K562 (cell line): Measurements from ENCODE around the gene PRDX1. TPM values are rescaled to one million over a fixed set of nuclear protein-coding genes. Genes with fewer than 3 reads are reported as not detected.

Experiments
- ATAC-seq: fragments of 200-7000 bp; cut with Tn5 transposase; 3 replicates; pipeline ENCODE4 v1.9.1; 2020; ENCODE audit warnings: moderate library complexity
- BruUV-seq: library from RNA; stranded (reverse); fragments of 400-500 nt; replicated peaks from 2 replicates; lab custom pipeline; 2021; lab: Mats Ljungman, UMichigan
- CTCF ChIA-PET: fragments of 300-600 bp; formaldehyde crosslinking; extraction: SDS; loops from one replicate; lab custom pipeline; 2021; ENCODE audit warnings: low intra/inter-chr PET ratio; lab: Yijun Ruan, JAX
- POLR2A ChIA-PET: fragments of 300-600, 350-650 bp; sonication (Branson Sonifier 250); formaldehyde crosslinking; extraction: SDS; loops from one replicate; lab custom pipeline; 2021; ENCODE audit warnings: antibody characterized with exemption, inconsistent platforms; lab: Yijun Ruan, JAX
- DNase-seq, 4 experiments: peaks; one replicate each; pipeline versions ENCODE4 v3.0.0 to v3.0.0-alpha.2; 2011 to 2018; ENCODE audit warnings: low spot score in 3 of 4, mixed read lengths in 3 of 4; ENCODE audit errors: extremely low read depth in 1 of 4
- FAIRE-seq: peaks from 2 replicates; lab custom pipeline; 2011; peaks lifted over from hg19 to GRCh38; lab: Jason Lieb, UNC
- H2AFZ ChIP-seq: 2 replicates; pipeline ENCODE4 v1.6.0; 2011; ENCODE audit warnings: low read depth, low read length, control low read depth, inconsistent platforms
- H3K27ac ChIP-seq: fragments of 200-600 bp; 3 replicates; pipeline ENCODE4 v1.8.0; 2011; ENCODE audit warnings: low read depth, mild to moderate bottlenecking, control low read depth, inconsistent platforms, low read length, moderate library complexity, mixed read lengths; ENCODE audit errors: extremely low read depth
- H3K27me3 ChIP-seq, 2 experiments: fragments of 300-600 bp in 1 of 2; 2 replicates in 1 of 2; 3 replicates in 1 of 2; pipeline versions ENCODE4 v1.6.0 to v1.8.0; 2011; ENCODE audit warnings: inconsistent platforms in 2 of 2, low read length in 2 of 2, mild to moderate bottlenecking in 1 of 2, mixed read lengths in 1 of 2, moderate library complexity in 1 of 2; ENCODE audit not compliant: control insufficient read depth in 2 of 2, insufficient read depth in 2 of 2
- H3K36me3 ChIP-seq: fragments of 300-600 bp; 3 replicates; pipeline ENCODE4 v1.8.0; 2011; ENCODE audit warnings: mild to moderate bottlenecking, low read length, inconsistent platforms; ENCODE audit not compliant: control insufficient read depth, insufficient read depth
- H3K4me1 ChIP-seq, 2 experiments: fragments of 200-600 bp in 1 of 2; replicated peaks in 1 of 2; 2 replicates in 1 of 2; 3 replicates in 1 of 2; pipeline versions ENCODE4 v1.5.1 to v1.8.0; 2011; ENCODE audit warnings: inconsistent platforms in 2 of 2, low read length in 2 of 2, mild to moderate bottlenecking in 1 of 2, mixed read lengths in 1 of 2, moderate library complexity in 1 of 2; ENCODE audit not compliant: control insufficient read depth in 2 of 2, insufficient read depth in 2 of 2
- H3K4me2 ChIP-seq: 2 replicates; pipeline ENCODE4 v1.6.1; 2011; ENCODE audit warnings: low read length, control low read depth, inconsistent platforms, mixed read lengths; ENCODE audit not compliant: insufficient read depth
- H3K4me3 ChIP-seq: fragments of 200-600 bp; sonication (generic), shearing (Covaris generic); 2 replicates; pipeline ENCODE4 v1.5.1; 2016; ENCODE audit warnings: control low read depth, inconsistent platforms
- H3K79me2 ChIP-seq: fragments of 200-600 bp; 3 replicates; pipeline ENCODE4 v1.8.0; 2011; ENCODE audit warnings: low read length, inconsistent platforms; ENCODE audit not compliant: control insufficient read depth, insufficient read depth
- H3K9ac ChIP-seq, 2 experiments: 2 replicates each; pipeline versions ENCODE4 v1.6.0 to v1.6.1; 2011; ENCODE audit warnings: low read depth in 2 of 2, low read length in 2 of 2, control low read depth in 1 of 2, inconsistent platforms in 1 of 2, mild to moderate bottlenecking in 1 of 2, mixed read lengths in 1 of 2; ENCODE audit not compliant: insufficient read depth in 1 of 2
- H3K9me1 ChIP-seq: one replicate; pipeline ENCODE4 v1.6.0; 2011; ENCODE audit warnings: inconsistent platforms, mild to moderate bottlenecking, low read length, moderate library complexity; ENCODE audit not compliant: control insufficient read depth, insufficient read depth
- H3K9me3 ChIP-seq: replicated peaks from 2 replicates; pipeline ENCODE4 v1.5.1; 2011; ENCODE audit warnings: low read depth, low read length, inconsistent platforms; ENCODE audit not compliant: control insufficient read depth, insufficient read depth
- H4K20me1 ChIP-seq: replicated peaks from 2 replicates; pipeline ENCODE4 v1.6.1; 2011; ENCODE audit warnings: low read length, inconsistent platforms, mixed read lengths; ENCODE audit not compliant: control insufficient read depth, insufficient read depth
- BDP1 ChIP-seq: IDR thresholded peaks from 3 replicates; pipeline ENCODE4 v1.6.1; 2011; ENCODE audit not compliant: insufficient read length, insufficient read depth
- IRF2 ChIP-seq: sonication (generic); formaldehyde crosslinking; IDR thresholded peaks from 2 replicates; pipeline ENCODE4 v1.8.1; 2022; ENCODE audit warnings: mild to moderate bottlenecking, missing genetic modification reagents
- NR1H2 ChIP-seq: sonication (generic); formaldehyde crosslinking; IDR thresholded peaks from 2 replicates; pipeline ENCODE4 v1.4.0; 2020; ENCODE audit warnings: mild to moderate bottlenecking, missing genetic modification reagents
- PYGO2 ChIP-seq: fragments of 450-650 bp; IDR thresholded peaks from 2 replicates; pipeline ENCODE4 v1.6.1; 2016; ENCODE audit warnings: mild to moderate bottlenecking, missing genetic modification characterization, moderate library complexity, missing compliant biosample characterization
- WGBS: fragments of 100-300 bp; shearing (Covaris generic); methylation state at CpG from one replicate; pipeline ENCODE4 v1.1.6; 2016; ENCODE audit warnings: low coverage, mixed read lengths; ENCODE audit not compliant: insufficient coverage; ENCODE audit errors: missing lambda C conversion rate; 5-methylcytosine and 5-hydroxymethylcytosine counted together
- in situ Hi-C: fragments of 300-500 bp; cut with MboI; formaldehyde crosslinking; loops from 4 replicates; pipeline ENCODE4 v1.15.0; 2018; ENCODE audit warnings: inconsistent platforms, mixed read lengths
- intact Hi-C: fragments of 100-400 bp; cut with micrococcal nuclease; formaldehyde crosslinking; loops from 2 replicates; pipeline ENCODE4 v1.14.2; 2022
- polyA plus RNA-seq, 8 experiments: library from polyadenylated mRNA; depleted of rRNA in 4 of 8; stranded (reverse) in 5 of 8; unstranded in 3 of 8; fragments of >200 nt; fragmentation: Nextera tagmentation in 2 of 8; fragmentation: Illumina TruSeq in 1 of 8; extraction: Ambion mirVana in 2 of 8; extraction: Trizol in 1 of 8; gene quantifications; 2 replicates each; pipeline versions ENCODE4 v1.2.1 to v1.2.3, GENCODE V29; 2011 to 2014; ENCODE audit warnings: inconsistent platforms in 1 of 8, missing spikeins in 1 of 8
- total RNA-seq, 7 experiments: library from RNA; depleted of rRNA in 6 of 7; stranded (reverse); fragments of >200 nt in 6 of 7; fragmentation: Illumina TruSeq in 2 of 7; extraction: Trizol in 2 of 7; gene quantifications; 2 replicates each; pipeline versions ENCODE4 v1.2.1 to v1.2.3, GENCODE V29; 2011 to 2021; ENCODE audit warnings: low replicate concordance in 1 of 7
- TF ChIP-seq, protein P1 (sequence below): fragments of 450-650 bp; IDR thresholded peaks from 2 replicates; pipeline ENCODE4 v1.6.1; 2016

The PRDX1 gene
- total and polyA plus RNA-seq, 9 of the 15 experiments (the other 6 are each of a cell fraction or from before 2014, with no cell fraction given): 748 to 2,388 (median 1,045) TPM

DNA sequence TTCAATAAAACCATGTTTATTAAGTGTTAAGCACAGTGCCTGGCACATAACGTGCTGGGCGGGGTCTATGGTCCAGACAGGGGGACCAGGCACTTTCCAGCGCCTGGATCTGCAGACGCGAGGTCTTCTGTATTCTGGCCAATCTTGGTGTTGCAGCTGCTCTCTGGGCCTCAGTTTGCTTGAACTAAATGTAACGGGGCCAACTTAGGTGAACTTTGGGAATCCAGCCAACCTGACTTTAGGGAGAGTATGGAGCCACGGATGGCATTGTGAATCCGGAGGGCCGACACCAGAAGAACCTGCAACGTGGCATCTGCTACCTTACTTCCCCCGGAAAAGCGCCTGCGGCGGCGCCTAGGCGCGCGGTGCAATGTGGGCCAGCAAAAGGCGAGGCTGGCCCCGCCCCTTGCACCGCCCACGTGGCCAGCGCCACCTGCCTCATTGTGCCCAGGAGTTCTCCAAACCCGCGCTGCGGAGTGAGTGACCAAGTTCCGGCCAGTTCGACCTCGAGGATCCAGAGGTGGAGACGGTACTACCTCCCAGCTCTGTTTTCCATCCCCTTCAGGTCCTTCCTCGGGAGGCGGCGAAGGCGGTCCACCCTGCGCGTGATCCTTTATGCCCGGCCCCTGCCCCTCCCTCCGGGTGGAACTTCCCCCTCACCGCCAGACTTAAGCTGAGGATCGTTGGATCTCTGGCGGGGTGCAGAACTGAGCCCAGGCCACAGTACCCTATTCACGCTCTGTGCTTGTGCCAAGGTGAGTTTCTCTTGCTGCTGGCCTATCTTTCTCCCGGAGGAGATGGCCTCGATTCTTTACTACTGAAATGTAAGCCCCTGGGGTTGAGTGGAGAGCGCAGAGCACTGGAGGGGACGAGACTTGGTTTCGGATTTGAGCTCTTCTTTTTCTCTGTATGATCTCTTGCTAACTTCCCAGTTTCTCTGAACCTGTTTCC, 29.0 kb upstream of the PRDX1 start, which contains the start of gene AKR1A1 (continued):
- peak; percentile 43; the same call in 1 of the 2 replicates for TF ChIP-seq PYGO2 (tag)
- no peak for TF ChIP-seq IRF2
- peak; percentile 31; the same call in 1 of the 2 replicates for TF ChIP-seq NR1H2 (CRISPR knock-in tag)
- TF ChIP-seq, all 486 proteins: peak for 215

DNA sequence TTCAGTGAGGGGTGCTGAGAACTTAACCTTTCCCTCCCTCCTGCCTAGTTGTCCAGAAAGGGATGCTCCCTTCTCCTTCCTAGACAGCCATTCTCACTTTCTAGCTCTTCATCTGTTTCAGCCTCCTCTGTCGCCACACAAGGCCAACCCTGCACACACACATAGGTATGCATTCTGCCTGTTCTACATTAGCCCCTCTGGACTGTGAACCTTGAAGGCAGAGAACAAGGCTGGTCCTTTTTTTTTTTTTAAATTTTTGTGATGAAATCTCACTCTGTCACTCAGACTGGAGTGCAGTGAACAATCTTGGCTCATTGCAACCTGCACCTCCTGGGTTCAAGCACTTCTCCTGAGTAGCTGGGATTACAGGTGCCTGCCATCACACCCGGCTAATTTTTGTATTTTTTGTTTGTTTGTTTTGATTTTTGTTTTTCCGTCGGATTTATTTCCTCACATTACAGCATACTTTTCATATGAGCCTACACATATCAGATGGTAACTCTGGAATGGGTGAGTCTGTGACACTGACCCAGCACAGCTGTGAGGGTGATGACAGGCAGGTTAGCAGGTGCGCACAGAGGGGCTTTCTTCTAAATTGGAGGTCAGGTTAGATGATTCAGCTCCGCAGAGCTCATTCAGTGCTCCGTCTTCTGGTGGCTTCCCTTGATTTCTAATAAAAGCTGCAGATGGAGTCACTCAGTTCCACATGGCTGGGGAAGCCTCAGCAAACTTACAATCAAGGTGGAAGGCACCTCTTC, 24.0 kb upstream of the PRDX1 start:
- H3K4me2 ChIP-seq: no peak overlapping the region
- no TSS peak for BruUV-seq
- 59% methylated on average over 7 of the region's 7 CpGs for WGBS
- H3K4me3 ChIP-seq: no peak overlapping the region
- POLR2A ChIA-PET: interaction anchor here (0.6 to 6.3 kb wide), 12 partner anchors 8 to 883 kb away, joined by 3 to 87 read pairs (median 4); partner anchors contain the start of genes CCDC163, MMACHC, NASP and PRDX1
- H3K27me3 ChIP-seq: no peaks in the 10 kb centered on the region
- H3K9me3 ChIP-seq: no peaks in the 10 kb centered on the region
- in situ Hi-C loops (no loop called here), intact Hi-C loops (no loop called here)
- TF ChIP-seq, protein P1, sequence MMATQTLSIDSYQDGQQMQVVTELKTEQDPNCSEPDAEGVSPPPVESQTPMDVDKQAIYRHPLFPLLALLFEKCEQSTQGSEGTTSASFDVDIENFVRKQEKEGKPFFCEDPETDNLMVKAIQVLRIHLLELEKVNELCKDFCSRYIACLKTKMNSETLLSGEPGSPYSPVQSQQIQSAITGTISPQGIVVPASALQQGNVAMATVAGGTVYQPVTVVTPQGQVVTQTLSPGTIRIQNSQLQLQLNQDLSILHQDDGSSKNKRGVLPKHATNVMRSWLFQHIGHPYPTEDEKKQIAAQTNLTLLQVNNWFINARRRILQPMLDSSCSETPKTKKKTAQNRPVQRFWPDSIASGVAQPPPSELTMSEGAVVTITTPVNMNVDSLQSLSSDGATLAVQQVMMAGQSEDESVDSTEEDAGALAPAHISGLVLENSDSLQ: peak; percentile 50; the same call in 1 of the 2 replicates
- no peak for TF ChIP-seq BDP1
- H3K9me1 ChIP-seq: no peaks in the 10 kb centered on the region
- peaks cover 5% of the 10 kb centered on the region for H3K79me2 ChIP-seq
- peak overlapping the region; percentile 58 for H2AFZ ChIP-seq
- H4K20me1 ChIP-seq: no peaks in the 10 kb centered on the region
- ATAC-seq (0 out of 3 replicates have a peak, but pooled peaks have one; percentile 3), FAIRE-seq (no peak), DNase-seq (peak in 1 of 4 experiments; percentile 2)
- no peak overlapping the region for H3K9ac ChIP-seq
- H3K27ac ChIP-seq: no peak overlapping the region
- peaks cover 15 to 19% of the 10 kb centered on the region in 2 experiments for H3K4me1 ChIP-seq
- CTCF ChIA-PET: no interaction called here
- H3K36me3 ChIP-seq: no peaks in the 10 kb centered on the region
